ENCODE data around the gene A1BG.

The A1BG gene

GRCh38 chr19:58325311-58326022 is 27.8 kb downstream of the A1BG start:
- Histone ChIP-seq H3K9ac (ENCODE audit: low read length) (peak overlapping the region; percentile 77), H4K20me1 (ENCODE audit: insufficient read depth, low read length) (no peaks in the 10 kb centered on the region), H3K4me3 (ENCODE audit: low read length) (peak overlapping the region; percentile 95), H3K79me2 (ENCODE audit: low read length) (peaks cover 38% of the 10 kb centered on the region), H3K9me3 (ENCODE audit: insufficient read depth, low read length) (no peaks in the 10 kb centered on the region), H3K36me3 (replicated peaks; ENCODE audit: low read depth, low read length) (peaks cover 3% of the 10 kb centered on the region), H3K4me1 (ENCODE audit: low read length) (peaks cover 14% of the 10 kb centered on the region), H3K27me3 (ENCODE audit: low read depth, low read length) (no peaks in the 10 kb centered on the region), H3K27ac (ENCODE audit: low read length) (no peak overlapping the region), H3K4me2 (ENCODE audit: low read length) (peak overlapping the region; percentile 94), H2AFZ (ENCODE audit: low read depth, low read length) (no peak overlapping the region)
- no peak for TF ChIP-seq EZH2phosphoT487 (IDR thresholded peaks at IDR 0.05; ENCODE audit: low read depth)
- no peak for TF ChIP-seq CTCF (IDR thresholded peaks at IDR 0.05; ENCODE audit: low read depth, low read length)

- Histone ChIP-seq H3K79me2 (ENCODE audit: low read length) (no peaks in the 10 kb centered on the region), H3K36me3 (replicated peaks; ENCODE audit: low read depth, low read length) (peaks cover 19% of the 10 kb centered on the region), H3K27me3 (ENCODE audit: low read depth, low read length) (no peaks in the 10 kb centered on the region), H4K20me1 (ENCODE audit: insufficient read depth, low read length) (peaks cover 10% of the 10 kb centered on the region), H3K27ac (ENCODE audit: low read length) (no peak overlapping the region), H3K4me2 (ENCODE audit: low read length) (no peak overlapping the region), H2AFZ (ENCODE audit: low read depth, low read length) (no peak overlapping the region), H3K9ac (ENCODE audit: low read length) (no peak overlapping the region), H3K9me3 (ENCODE audit: insufficient read depth, low read length) (no peaks in the 10 kb centered on the region), H3K4me3 (ENCODE audit: low read length) (no peak overlapping the region), H3K4me1 (ENCODE audit: low read length) (no peaks in the 10 kb centered on the region)
- TF ChIP-seq CTCF (IDR thresholded peaks at IDR 0.05; ENCODE audit: low read depth, low read length): no peak
- TF ChIP-seq EZH2phosphoT487 (IDR thresholded peaks at IDR 0.05; ENCODE audit: low read depth): no peak
Measured at GRCh38 chr19:58319241-58319640, 34.1 kb downstream of the A1BG start.

- no peak overlapping the region for H3K9ac ChIP-seq (ENCODE audit: low read length)
- peaks cover 10% of the 10 kb centered on the region for H4K20me1 ChIP-seq (ENCODE audit: insufficient read depth, low read length)
- no peak overlapping the region for H3K4me3 ChIP-seq (ENCODE audit: low read length)
- no peaks in the 10 kb centered on the region for H3K4me1 ChIP-seq (ENCODE audit: low read length)
- H3K4me2 ChIP-seq (ENCODE audit: low read length): no peak overlapping the region
- peaks cover 28% of the 10 kb centered on the region for H3K36me3 ChIP-seq (replicated peaks; ENCODE audit: low read depth, low read length)
- no peak overlapping the region for H2AFZ ChIP-seq (ENCODE audit: low read depth, low read length)
- no peaks in the 10 kb centered on the region for H3K79me2 ChIP-seq (ENCODE audit: low read length)
- H3K9me3 ChIP-seq (ENCODE audit: insufficient read depth, low read length): no peaks in the 10 kb centered on the region
- H3K27me3 ChIP-seq (ENCODE audit: low read depth, low read length): no peaks in the 10 kb centered on the region
- H3K27ac ChIP-seq (ENCODE audit: low read length): no peak overlapping the region
- TF ChIP-seq CTCF (IDR thresholded peaks at IDR 0.05; ENCODE audit: low read depth, low read length): no peak
- TF ChIP-seq EZH2phosphoT487 (IDR thresholded peaks at IDR 0.05; ENCODE audit: low read depth): no peak
Measured at GRCh38 chr19:58318297-58318696, 35.0 kb downstream of the A1BG start.

- H3K4me2 ChIP-seq (ENCODE audit: low read length): no peak overlapping the region
- no peaks in the 10 kb centered on the region for H3K9me3 ChIP-seq (ENCODE audit: insufficient read depth, low read length)
- H3K27me3 ChIP-seq (ENCODE audit: low read depth, low read length): no peaks in the 10 kb centered on the region
- H2AFZ ChIP-seq (ENCODE audit: low read depth, low read length): no peak overlapping the region
- H3K9ac ChIP-seq (ENCODE audit: low read length): no peak overlapping the region
- TF ChIP-seq EZH2phosphoT487 (IDR thresholded peaks at IDR 0.05; ENCODE audit: low read depth): no peak
- TF ChIP-seq CTCF (IDR thresholded peaks at IDR 0.05; ENCODE audit: low read depth, low read length): no peak
- H3K4me3 ChIP-seq (ENCODE audit: low read length): no peak overlapping the region
- H3K36me3 ChIP-seq (replicated peaks; ENCODE audit: low read depth, low read length): peaks cover 35% of the 10 kb centered on the region
- H4K20me1 ChIP-seq (ENCODE audit: insufficient read depth, low read length): peaks cover 10% of the 10 kb centered on the region
- H3K79me2 ChIP-seq (ENCODE audit: low read length): no peaks in the 10 kb centered on the region
- no peak overlapping the region for H3K27ac ChIP-seq (ENCODE audit: low read length)
- no peaks in the 10 kb centered on the region for H3K4me1 ChIP-seq (ENCODE audit: low read length)
Measured at GRCh38 chr19:58317476-58318072, 35.7 kb downstream of the A1BG start.

All from OCI-LY3 (cell line).